ENCODE measurements around the gene PKD1. TPM values are rescaled to one million over a fixed set of nuclear protein-coding genes. Genes with fewer than 3 reads are reported as not detected.
A peak's percentile ranks its signal among the peaks of the same experiment; 100 is the strongest.

Gene PKD1
- total RNA-seq, 2 experiments from 2014 or later = 56.7 to 59.4 TPM

DNA sequence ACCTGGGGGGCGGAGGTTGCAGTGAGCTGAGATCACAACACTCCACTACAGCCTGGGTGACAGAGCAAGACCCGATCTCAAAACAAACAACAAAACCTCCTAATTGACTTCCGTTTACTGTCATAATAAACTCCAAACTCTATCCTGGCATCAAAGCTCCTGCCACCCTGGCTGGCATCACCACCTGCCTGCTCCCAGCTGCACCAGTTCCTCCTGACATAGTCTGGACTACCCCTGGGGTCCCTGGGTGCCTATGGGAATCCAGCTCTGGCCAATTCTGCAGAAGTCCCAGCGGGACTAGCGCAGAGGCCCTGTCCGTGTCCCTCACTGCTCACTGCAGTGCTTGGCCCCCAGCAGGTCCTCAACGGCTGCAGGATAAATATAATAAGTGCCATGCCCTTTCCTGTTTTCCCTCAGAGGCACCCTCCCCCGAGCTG is 88.8 kb downstream of the PKD1 start:
- ChIA-PET POLR2A (interaction anchor here (1.2 to 1.8 kb wide), 2 partner anchors 27 to 108 kb away, joined by 3 to 22 read pairs; partner anchors contain the start of genes NPW and TRAF7), CTCF (interaction anchor here (0.6 to 2.5 kb wide), 7 partner anchors 25 to 264 kb away, joined by 3 to 10 read pairs (median 5); partner anchors contain the start of genes NUBP2, SPSB3 and TRAF7)
- intact Hi-C loops (cut with micrococcal nuclease) = loop anchor here (1.0 kb wide), 1 partner anchor 108 kb away; the partner anchor contains the start of gene TRAF7
- Mint-ChIP-seq H3K36me3 (peaks cover 3% of the 10 kb centered on the region), H3K27ac (no peak overlapping the region), H3K4me3 (peak overlapping the region; percentile 89), H3K9me3 (no peaks in the 10 kb centered on the region), H3K4me1 (ENCODE audit: low read depth) (peaks cover 13% of the 10 kb centered on the region), H3K27me3 (no peaks in the 10 kb centered on the region)
- DNase-seq = no peak

DNA sequence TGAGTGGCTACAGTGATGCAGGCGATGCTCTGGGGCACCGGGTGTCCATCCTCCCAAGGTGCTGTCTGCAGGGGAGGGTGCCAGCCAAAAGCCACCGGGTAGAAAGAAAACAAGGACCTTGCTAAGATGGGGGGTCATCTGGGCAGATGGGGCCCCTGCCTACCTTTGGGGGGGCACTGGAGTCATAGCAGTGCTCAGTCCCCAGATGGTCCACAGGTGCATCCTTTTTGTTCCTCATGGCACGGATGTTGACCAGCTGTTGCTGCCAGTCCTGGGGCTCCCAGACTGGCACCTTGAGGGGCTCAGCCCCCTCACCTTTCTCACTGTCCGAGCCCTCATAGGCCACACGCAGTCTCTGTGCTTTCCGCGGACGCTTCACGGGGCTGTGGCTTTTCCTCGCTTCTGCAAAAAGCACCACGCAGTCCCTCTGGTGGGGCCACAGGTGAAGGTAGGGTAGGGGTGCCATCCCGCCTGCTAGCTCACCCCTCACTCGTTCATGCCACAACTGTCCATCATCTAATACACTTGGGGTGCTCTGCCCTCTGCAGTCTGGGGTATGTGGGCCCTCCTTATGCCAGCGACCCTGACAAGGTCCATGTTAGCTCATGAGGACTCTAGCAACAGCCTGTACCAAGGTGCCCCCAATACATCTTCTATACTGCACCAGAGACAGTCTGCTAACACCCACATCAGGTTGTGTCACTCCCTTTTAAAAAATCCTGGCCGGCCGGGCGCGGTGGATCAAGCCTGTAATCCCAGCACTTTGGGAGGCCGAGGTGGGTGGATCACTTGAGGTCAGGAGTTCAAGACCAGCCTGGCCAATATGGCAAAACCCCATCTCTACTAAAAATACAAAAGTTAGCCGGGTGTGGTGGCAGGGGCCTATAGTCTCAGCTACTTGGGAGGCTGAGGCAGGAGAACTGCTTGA is 89.5 kb downstream of the PKD1 start:
- POLR2A ChIA-PET = interaction anchor here (1.2 kb wide), 1 partner anchor 27 kb away, joined by 3 read pairs; the partner anchor contains the start of gene NPW
- Mint-ChIP-seq H3K4me3 (peak overlapping the region; percentile 89), H3K4me1 (ENCODE audit: low read depth) (peaks cover 13% of the 10 kb centered on the region), H3K9me3 (no peaks in the 10 kb centered on the region), H3K27me3 (no peaks in the 10 kb centered on the region), H3K36me3 (peaks cover 3% of the 10 kb centered on the region), H3K27ac (no peak overlapping the region)
- DNase-seq = no peak
- CTCF ChIA-PET = interaction anchor here (1.1 to 2.5 kb wide), 2 partner anchors 24 to 42 kb away, joined by 4 to 10 read pairs; no protein-coding TSS in a partner anchor
- intact Hi-C loops (cut with micrococcal nuclease) = no loop called here

DNA sequence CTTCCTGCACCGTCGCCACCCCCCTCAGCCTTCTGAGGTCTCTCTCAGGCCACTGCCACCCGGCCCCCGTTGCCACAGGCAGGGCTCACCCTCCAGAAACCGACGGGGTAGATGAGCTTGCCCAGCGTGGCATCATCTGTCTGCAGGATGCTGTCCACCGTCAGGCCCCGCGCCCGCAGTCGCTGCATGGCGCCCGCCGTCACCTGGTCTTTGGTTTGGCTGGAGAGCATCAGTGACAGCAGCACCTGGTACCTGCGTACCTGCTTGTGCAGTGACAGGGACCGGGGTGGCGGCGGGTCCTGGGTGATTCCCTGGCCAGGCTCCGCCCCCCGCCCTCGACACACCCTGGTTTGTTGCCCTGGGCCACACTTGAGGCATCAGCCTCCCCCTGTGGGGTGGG is 91.2 kb downstream of the PKD1 start:
- H3K9me3 Mint-ChIP-seq = no peaks in the 10 kb centered on the region
- ChIA-PET POLR2A (no interaction called here), CTCF (no interaction called here)
- intact Hi-C loops (cut with micrococcal nuclease) = no loop called here
- no peak overlapping the region for H3K27ac Mint-ChIP-seq
- H3K4me1 Mint-ChIP-seq (ENCODE audit: low read depth) = peaks cover 13% of the 10 kb centered on the region
- H3K4me3 Mint-ChIP-seq = no peak overlapping the region
- no peak for DNase-seq
- no peaks in the 10 kb centered on the region for H3K36me3 Mint-ChIP-seq
- H3K27me3 Mint-ChIP-seq = no peaks in the 10 kb centered on the region

DNA sequence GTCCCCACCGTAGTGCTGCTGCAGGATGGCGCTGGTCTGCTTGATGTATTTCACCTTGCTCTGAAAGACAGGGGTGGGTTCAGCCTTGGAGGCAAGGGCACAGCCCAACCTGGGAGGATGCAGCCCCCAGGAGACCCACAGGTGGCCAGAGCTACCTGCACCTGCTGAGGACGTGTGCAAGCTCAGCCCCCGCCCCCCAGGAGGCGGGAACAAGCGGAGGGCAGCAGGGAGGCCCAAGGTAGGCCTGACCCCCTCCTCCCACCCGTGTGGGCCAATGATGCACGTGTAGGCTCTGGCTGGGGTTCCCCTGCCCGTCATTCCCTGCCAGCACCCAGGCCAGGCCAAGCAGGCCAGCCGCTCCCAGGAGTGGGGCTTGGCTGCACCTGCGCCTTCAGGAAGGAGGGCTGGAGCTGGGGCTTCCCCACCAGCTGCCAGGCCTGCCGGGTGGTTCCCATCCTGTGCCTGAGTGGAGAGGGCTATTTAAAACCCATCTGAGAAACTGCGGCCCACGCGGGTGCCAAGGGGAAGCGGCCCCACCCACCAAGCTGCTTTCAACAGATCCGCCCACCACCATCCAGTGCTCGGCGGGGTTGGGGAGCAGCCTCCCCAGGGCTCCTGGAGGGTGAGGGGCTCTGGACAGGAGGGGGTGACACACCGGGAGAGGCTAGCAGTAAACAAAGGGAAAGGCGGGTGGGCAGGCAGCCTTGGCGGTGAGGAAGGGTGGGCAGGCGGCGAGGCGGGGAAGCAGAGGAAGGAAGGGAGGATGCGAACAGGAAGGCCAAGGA is 91.8 kb downstream of the PKD1 start:
- Mint-ChIP-seq H3K4me3 (no peak overlapping the region), H3K27ac (no peak overlapping the region), H3K27me3 (no peaks in the 10 kb centered on the region), H3K9me3 (no peaks in the 10 kb centered on the region), H3K36me3 (no peaks in the 10 kb centered on the region), H3K4me1 (ENCODE audit: low read depth) (peaks cover 13% of the 10 kb centered on the region)
- DNase-seq = no peak
- intact Hi-C loops (cut with micrococcal nuclease) = no loop called here
- ChIA-PET CTCF (no interaction called here), POLR2A (no interaction called here)

DNA sequence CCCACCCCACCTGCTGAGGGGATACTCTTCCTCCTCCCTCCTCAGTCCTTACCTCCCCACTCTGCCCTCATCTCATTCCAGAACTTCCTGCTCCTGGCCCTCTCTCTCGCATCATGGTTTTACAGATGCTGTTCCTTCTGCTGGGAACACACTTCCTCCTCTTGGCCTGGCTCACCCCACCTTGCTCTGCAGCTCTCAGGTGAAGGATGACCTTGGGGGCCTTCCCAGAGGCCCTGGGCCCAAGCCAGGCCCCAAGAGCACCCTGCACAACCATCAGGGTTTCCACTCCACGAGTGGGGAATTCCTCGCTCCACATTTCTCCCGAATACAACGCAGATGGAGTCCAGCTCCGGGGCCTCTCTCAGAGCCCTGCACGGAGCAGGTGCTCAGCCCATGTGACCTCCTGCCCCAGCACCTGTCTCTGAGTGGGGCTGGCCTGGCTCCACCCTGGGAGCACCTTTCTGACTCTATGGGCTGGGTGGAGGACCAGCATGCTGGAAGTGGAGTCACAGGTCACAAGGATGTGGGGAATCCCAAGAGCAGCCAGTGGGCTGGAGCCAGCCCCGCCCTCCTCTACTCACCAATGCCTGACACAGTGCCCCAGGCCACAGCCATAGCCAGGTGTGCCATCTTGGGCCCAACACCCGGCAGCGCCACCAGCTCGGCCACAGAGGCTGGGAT is 92.6 kb downstream of the PKD1 start:
- Mint-ChIP-seq H3K9me3 (no peaks in the 10 kb centered on the region), H3K4me3 (no peak overlapping the region), H3K4me1 (ENCODE audit: low read depth) (peaks cover 7% of the 10 kb centered on the region), H3K27me3 (no peaks in the 10 kb centered on the region), H3K27ac (no peak overlapping the region), H3K36me3 (no peaks in the 10 kb centered on the region)
- no peak for DNase-seq
- ChIA-PET CTCF (no interaction called here), POLR2A (no interaction called here)
- intact Hi-C loops (cut with micrococcal nuclease) = no loop called here

DNA sequence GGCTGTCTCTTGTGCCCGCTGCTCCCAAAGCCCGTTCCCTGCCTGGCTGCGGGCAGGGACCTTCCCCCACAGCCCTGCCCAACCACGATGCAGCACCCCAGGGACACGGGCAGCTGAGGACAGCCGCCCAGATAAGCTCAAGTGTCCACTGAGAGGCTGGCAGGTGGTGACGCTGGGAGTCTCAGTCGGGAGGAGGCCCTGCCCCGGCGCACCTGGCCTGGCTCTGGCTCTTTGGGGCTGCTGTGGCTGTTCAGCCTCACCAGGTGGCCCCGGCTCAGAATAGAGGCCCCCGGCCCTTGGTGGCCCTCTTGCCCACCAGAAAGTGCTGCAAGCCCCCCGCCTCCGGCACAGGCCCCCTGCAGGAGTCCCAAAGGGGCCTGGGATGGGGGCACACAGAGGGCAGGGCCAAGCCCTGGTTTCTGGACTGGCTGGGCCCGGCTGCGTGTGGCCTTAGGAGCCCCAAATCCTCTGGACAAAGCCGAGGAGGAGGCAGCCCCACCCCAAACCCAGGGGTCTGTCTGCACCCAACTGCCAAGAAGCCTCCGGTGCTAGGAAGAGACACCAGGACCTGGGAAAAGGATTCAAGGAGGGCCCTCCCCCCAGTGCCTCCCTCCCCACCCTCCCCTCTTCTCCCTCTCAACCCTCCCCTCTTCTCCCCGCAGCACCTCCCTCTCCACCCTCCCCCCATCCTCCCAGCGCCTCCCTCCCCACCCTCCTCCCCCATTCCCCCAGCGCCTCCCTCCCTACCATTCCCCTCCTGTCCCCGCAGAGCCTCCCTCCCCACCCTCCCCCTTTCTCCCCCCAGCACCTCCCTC is 93.3 kb downstream of the PKD1 start:
- DNase-seq = no peak
- Mint-ChIP-seq H3K4me1 (ENCODE audit: low read depth) (peaks cover 7% of the 10 kb centered on the region), H3K36me3 (no peaks in the 10 kb centered on the region), H3K4me3 (no peak overlapping the region), H3K27me3 (no peaks in the 10 kb centered on the region), H3K27ac (no peak overlapping the region), H3K9me3 (no peaks in the 10 kb centered on the region)
- CTCF ChIA-PET = no interaction called here
- intact Hi-C loops (cut with micrococcal nuclease) = no loop called here
- POLR2A ChIA-PET = no interaction called here

DNA sequence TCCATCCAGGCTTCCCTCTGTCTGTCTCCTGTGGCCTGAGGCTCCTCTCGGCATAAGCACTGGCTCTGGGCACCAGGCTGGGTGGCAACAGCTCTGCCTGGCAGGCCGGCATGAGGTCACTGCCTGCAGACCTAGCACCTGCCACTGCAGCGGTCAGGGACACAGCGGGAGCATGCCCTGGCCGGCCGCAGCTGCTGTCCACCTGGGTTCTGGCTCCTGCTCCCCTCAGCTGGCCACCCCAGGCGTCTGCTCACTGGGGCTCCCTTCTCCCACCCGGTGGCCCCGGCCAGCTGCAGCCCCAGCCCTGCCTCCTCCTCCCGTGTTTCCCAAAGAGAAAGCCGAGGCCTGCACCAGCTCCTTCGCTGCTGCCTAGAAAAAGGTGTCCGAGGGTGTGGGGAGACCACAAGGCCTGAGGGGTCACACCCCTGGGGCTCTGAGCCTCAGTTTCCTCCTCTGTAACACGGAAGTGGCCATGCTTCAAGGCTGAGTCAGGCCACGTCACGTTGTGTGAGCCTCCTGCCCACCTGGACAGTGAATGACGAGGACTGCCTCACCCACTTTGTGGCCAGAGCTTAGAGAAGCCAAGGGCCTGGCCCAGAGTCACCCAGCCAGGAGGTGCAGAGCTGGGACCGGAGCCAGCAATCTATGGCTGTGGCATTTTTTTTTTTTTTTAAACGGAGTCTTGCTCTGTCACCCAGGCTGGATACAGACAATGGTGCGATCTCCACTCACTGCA is 94.7 kb downstream of the PKD1 start:
- POLR2A ChIA-PET = no interaction called here
- intact Hi-C loops (cut with micrococcal nuclease) = no loop called here
- Mint-ChIP-seq H3K27ac (no peak overlapping the region), H3K4me1 (ENCODE audit: low read depth) (no peaks in the 10 kb centered on the region), H3K9me3 (no peaks in the 10 kb centered on the region), H3K36me3 (no peaks in the 10 kb centered on the region), H3K4me3 (no peak overlapping the region), H3K27me3 (no peaks in the 10 kb centered on the region)
- DNase-seq = no peak
- CTCF ChIA-PET = interaction anchor here (0.6 to 0.7 kb wide), 2 partner anchors 37 to 1994 kb away, joined by 3 read pairs; no protein-coding TSS in a partner anchor

DNA sequence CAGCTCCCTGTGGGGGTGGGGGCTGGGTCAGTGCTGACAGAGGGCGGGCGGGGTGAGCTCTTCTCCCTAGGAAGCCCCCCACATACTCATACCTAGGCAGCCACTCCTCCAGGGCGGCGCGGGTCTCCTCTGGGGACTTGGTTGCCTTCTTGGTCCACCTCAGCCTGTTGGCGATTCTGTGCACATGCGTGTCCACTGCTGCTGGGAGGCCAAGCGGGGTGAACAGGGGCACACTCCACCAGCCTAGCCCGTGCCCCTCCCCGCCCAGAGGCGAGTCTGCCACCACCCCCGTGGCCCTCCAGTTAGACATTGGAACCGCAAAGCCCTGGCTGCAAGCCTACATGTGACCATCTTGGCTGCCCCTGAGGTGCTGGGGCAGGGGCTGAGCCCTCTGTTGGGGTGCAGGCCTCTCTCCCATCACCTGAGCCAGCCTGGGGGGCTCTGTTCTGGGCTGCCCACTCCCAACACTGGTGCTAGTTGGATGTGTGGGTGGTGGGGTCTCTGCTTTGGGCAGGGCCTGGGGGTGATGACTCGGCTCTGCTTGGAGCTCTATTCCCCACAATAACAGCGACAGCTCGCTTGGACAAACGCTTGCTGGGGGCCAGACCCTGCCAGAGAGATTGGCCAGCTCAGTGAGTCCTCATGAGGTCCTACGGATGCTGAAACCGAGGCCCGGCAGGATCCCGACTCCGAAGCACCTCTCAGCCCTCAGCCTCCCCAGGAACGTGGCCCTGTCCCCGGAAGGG is 95.5 kb downstream of the PKD1 start:
- H3K4me1 Mint-ChIP-seq (ENCODE audit: low read depth) = no peaks in the 10 kb centered on the region
- ChIA-PET CTCF (no interaction called here), POLR2A (no interaction called here)

DNA sequence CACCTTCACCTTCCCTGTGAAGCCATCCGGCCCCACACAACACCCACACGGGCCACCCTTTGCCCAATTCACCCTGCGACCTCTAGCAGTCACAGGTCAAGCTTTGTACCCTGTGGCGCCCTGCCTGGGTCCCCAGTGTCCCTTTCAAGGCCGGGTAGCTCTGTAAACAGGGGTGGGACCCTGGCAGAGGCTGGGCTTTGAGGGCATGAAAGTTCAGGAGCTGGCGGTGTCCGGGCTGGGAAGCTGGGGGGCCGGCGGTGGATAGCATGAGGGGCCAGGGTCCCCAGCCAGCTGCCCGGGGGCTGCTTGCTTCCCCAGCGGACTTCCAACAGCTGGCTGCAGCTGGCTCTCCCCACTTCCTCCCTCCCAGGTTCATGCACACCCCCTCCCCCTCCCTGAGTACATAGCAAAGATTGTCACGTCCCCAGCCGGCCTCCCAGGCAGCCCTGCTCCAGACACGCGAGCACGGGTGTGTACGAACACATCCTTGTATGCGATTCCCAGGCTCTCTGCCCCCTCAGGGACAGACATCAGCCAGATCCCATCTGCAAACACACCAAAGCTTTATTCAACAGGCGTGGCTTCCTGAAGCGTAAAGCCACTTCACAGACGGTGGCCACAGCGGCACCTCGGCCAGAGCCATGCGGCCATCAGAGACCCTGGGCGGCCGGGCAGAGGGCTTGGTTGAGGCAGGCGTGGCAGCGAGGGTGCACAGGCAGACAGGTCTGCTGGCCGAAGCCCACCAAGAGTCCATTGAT is 96.2 kb downstream of the PKD1 start:
- intact Hi-C loops (cut with micrococcal nuclease) = no loop called here
- H3K4me1 Mint-ChIP-seq (ENCODE audit: low read depth) = no peaks in the 10 kb centered on the region
- H3K27ac Mint-ChIP-seq = no peak overlapping the region
- ChIA-PET CTCF (no interaction called here), POLR2A (no interaction called here)
- H3K9me3 Mint-ChIP-seq = no peaks in the 10 kb centered on the region
- no peaks in the 10 kb centered on the region for H3K27me3 Mint-ChIP-seq
- no peak for DNase-seq
- no peak overlapping the region for H3K4me3 Mint-ChIP-seq
- no peaks in the 10 kb centered on the region for H3K36me3 Mint-ChIP-seq

More for the DNA sequence above, 95.5 kb downstream of the PKD1 start:
- Mint-ChIP-seq H3K4me3 (no peak overlapping the region), H3K27ac (no peak overlapping the region), H3K27me3 (no peaks in the 10 kb centered on the region), H3K9me3 (no peaks in the 10 kb centered on the region), H3K36me3 (no peaks in the 10 kb centered on the region)
- no peak for DNase-seq
- intact Hi-C loops (cut with micrococcal nuclease) = no loop called here

Measured in activated CD4-positive, alpha-beta memory T cell treated with anti-CD3 and anti-CD28 coated beads for 36 hours (primary cell).